HG03575 (cell line): ENCODE results near the gene JAKMIP1.
"Not testable (repeated sequence)": the region's sequence is repeated elsewhere in the genome, so short reads cannot be mapped to it uniquely, and the experiment has no call there.

ENCODE experiments used
- ATAC-seq: cut with Tn5 transposase; IDR thresholded peaks from one replicate; pipeline ENCODE4 v1.9.1; 2021; ENCODE audit not compliant: unreplicated experiment, insufficient number of reproducible peaks, low FRiP score; ENCODE audit errors: extremely low read depth

Gene JAKMIP1

GRCh38 chr4:5993876-5994811 is 206.2 kb downstream of the JAKMIP1 start:
- ATAC-seq, result no peak

GRCh38 chr4:5993346-5993745 is 207.0 kb downstream of the JAKMIP1 start:
- not testable (repeated sequence) for ATAC-seq

- ATAC-seq, result no peak
Measured at GRCh38 chr4:5992828-5993321, 207.5 kb downstream of the JAKMIP1 start.

GRCh38 chr4:5992171-5992827 is 208.1 kb downstream of the JAKMIP1 start:
- ATAC-seq, result no peak

- no peak for ATAC-seq
Measured at GRCh38 chr4:5991405-5991804, 208.9 kb downstream of the JAKMIP1 start.

- ATAC-seq, result no peak
Measured at GRCh38 chr4:5990446-5991160, 209.7 kb downstream of the JAKMIP1 start.

GRCh38 chr4:5989236-5990225 is 210.8 kb downstream of the JAKMIP1 start:
- no peak for ATAC-seq

GRCh38 chr4:5988086-5988845 is 212.1 kb downstream of the JAKMIP1 start:
- ATAC-seq, result no peak

GRCh38 chr4:5984843-5985242 is 215.5 kb downstream of the JAKMIP1 start:
- no peak for ATAC-seq

GRCh38 chr4:5982156-5982973 is 218.0 kb downstream of the JAKMIP1 start:
- ATAC-seq, result no peak

- ATAC-seq, result no peak
Measured at GRCh38 chr4:5980436-5981155, 219.8 kb downstream of the JAKMIP1 start.

GRCh38 chr4:5979981-5980380 is 220.4 kb downstream of the JAKMIP1 start:
- no peak for ATAC-seq

GRCh38 chr4:5976921-5977320 is 223.4 kb downstream of the JAKMIP1 start:
- no peak for ATAC-seq

- ATAC-seq, result no peak
Measured at GRCh38 chr4:5976431-5976830, 223.9 kb downstream of the JAKMIP1 start.
